ENCODE results near the gene PCDHGA10.
"Not testable (repeated sequence)": the region's sequence is repeated elsewhere in the genome, so short reads cannot be mapped to it uniquely, and the experiment has no call there.

Gene PCDHGA10

GRCh38 chr5:141422742-141423291, 10.0 kb downstream of the PCDHGA10 start:
- no peak for DNase-seq

DNA sequence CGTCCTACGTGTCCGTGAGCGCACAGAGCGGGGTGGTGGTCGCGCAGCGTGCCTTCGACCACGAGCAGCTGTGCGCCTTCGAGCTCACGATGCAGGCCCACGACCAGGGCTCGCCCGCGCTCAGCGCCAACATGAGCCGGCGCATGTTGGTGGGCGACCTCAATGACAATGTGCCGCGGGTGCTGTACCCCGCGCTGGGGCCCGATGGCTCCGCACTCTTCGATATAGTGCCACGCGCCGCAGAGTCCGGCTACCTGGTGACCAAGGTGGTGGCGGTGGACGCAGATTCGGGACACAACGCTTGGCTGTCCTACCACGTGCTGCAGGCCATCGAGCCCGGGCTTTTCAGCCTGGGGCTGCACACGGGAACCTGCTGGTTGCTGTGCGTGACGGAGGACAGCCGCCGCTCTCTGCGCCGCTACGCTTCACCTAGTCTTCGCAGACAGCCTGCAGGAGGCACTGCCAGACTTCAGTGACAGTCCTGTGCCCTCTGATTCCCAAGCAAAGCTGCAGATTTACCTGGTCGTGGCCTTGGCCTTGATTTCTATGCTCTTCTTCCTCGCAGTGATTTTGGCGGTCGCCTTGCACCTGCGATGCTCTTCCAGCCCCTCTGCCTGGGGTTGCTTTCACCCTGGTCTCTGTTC, 15.1 kb downstream of the PCDHGA10 start:
- DNase-seq: no peak

DNA sequence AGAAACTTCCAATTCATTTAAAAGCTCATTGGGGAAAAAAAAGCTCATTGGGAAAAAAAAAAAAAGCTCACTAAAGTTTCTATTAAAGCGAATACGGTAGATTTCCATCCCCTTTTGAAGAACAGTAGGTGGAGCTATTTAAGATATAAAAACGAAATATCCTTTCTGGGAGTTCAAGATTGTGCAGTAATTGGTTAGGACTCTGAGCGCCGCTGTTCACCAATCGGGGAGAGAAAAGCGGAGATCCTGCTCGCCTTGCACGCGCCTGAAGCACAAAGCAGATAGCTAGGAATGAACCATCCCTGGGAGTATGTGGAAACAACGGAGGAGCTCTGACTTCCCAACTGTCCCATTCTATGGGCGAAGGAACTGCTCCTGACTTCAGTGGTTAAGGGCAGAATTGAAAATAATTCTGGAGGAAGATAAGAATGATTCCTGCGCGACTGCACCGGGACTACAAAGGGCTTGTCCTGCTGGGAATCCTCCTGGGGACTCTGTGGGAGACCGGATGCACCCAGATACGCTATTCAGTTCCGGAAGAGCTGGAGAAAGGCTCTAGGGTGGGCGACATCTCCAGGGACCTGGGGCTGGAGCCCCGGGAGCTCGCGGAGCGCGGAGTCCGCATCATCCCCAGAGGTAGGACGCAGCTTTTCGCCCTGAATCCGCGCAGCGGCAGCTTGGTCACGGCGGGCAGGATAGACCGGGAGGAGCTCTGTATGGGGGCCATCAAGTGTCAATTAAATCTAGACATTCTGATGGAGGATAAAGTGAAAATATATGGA, 17.7 kb downstream of the PCDHGA10 start, which contains the start of gene PCDHGA12:
Gene PCDHGA12 (plus strand): TSS at position 176 of the 782 bp plus-strand sequence. CDS start 253 bp downstream, at position 429.
- peak; percentile 84 to 91 (median 90) for DNase-seq

DNA sequence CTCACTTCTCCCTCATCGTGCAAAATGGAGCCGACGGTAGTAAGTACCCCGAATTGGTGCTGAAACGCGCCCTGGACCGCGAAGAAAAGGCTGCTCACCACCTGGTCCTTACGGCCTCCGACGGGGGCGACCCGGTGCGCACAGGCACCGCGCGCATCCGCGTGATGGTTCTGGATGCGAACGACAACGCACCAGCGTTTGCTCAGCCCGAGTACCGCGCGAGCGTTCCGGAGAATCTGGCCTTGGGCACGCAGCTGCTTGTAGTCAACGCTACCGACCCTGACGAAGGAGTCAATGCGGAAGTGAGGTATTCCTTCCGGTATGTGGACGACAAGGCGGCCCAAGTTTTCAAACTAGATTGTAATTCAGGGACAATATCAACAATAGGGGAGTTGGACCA, 18.5 kb downstream of the PCDHGA10 start:
- peak; percentile 27 to 39 (median 37) for DNase-seq

DNA sequence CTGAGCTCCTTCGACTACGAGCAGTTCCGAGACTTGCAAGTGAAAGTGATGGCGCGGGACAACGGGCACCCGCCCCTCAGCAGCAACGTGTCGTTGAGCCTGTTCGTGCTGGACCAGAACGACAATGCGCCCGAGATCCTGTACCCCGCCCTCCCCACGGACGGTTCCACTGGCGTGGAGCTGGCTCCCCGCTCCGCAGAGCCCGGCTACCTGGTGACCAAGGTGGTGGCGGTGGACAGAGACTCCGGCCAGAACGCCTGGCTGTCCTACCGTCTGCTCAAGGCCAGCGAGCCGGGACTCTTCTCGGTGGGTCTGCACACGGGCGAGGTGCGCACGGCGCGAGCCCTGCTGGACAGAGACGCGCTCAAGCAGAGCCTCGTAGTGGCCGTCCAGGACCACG, 19.5 kb downstream of the PCDHGA10 start:
- not testable (repeated sequence) for DNase-seq

GRCh38 chr5:141432726-141433125, 19.9 kb downstream of the PCDHGA10 start:
- DNase-seq: not testable (repeated sequence)

DNA sequence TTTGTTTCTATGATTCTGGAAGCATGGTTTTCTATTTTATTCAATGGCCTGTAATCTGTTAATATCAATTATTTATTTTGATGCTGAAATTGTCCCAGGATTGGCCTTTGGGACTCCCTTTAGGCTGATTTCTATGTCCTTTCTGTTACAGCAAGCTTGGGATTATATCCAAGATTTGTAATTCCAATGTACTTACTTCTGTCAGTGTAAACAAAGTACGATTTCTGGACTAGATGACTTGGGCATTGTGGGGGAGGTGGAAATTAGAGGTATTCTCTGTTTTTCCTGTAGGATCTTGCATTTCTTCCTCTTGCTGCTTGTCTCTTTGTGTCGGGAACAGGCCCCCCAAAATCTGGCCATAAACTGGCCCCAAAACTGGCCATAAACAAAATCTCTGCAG, 21.2 kb downstream of the PCDHGA10 start:
- no peak for DNase-seq

- no peak for DNase-seq
These were observed 24.4 kb downstream of the PCDHGA10 start for GRCh38 chr5:141437221-141437620.

- DNase-seq: no peak
These were observed 26.8 kb downstream of the PCDHGA10 start for GRCh38 chr5:141439411-141440141.

- DNase-seq: no peak
These were observed 27.6 kb downstream of the PCDHGA10 start for GRCh38 chr5:141440341-141440740.

DNA sequence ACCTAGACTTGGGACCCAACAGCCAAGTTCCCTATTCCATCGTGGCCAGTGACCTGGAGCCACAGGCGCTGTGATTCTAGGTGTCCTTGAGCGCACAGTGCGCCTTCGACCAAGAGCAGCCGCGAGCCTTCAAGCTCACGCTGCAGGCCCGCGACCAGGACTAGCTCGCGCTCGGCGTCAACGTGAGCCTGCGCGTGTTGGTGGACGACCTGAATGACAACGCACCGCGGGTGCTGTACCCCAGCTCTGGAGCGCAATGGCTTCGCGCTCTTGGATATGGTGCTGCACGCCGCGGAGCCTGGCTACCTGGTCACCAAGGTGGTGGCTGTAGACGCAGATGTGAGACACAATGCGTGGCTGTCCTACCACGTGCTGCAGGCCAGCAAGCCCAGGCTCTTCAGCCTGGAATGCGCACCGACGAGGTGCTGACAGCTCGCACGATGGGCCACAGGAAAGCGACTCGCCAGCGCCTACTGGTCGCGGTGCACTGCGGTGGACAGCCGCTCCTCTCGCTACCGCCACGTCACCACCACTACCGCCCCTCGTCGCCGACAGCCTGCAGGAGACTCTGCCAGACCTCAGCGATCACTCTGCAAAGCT, 28.9 kb downstream of the PCDHGA10 start:
- no peak for DNase-seq

DNA sequence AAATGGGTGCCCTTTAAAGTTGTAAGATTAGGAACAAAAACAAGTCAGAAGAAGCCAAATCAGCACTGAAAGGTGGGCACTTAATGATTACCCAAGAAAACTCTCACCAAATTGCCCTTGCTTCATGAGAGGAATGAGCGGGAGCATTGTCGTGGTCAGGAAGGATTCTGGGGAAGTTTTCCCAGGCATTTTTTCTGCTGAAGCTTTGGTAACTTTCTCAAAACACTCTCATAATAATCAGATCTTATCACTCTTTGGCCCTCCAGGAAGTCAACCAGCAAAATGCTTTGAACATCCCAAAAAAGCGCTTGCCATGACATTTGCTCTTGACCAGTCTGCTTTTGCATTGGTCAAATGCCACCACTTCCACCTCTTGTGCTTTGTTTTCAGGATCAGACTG, 52.6 kb downstream of the PCDHGA10 start:
- DNase-seq: no peak

Data from suppressor macrophage treated with lipopolysaccharide for 1 hour (primary cell).